Measurements from ENCODE around the gene HOXB1.
"Not testable (repeated sequence)": the region's sequence is repeated elsewhere in the genome, so short reads cannot be mapped to it uniquely, and the experiment has no call there.

HOXB1 gene

DNA sequence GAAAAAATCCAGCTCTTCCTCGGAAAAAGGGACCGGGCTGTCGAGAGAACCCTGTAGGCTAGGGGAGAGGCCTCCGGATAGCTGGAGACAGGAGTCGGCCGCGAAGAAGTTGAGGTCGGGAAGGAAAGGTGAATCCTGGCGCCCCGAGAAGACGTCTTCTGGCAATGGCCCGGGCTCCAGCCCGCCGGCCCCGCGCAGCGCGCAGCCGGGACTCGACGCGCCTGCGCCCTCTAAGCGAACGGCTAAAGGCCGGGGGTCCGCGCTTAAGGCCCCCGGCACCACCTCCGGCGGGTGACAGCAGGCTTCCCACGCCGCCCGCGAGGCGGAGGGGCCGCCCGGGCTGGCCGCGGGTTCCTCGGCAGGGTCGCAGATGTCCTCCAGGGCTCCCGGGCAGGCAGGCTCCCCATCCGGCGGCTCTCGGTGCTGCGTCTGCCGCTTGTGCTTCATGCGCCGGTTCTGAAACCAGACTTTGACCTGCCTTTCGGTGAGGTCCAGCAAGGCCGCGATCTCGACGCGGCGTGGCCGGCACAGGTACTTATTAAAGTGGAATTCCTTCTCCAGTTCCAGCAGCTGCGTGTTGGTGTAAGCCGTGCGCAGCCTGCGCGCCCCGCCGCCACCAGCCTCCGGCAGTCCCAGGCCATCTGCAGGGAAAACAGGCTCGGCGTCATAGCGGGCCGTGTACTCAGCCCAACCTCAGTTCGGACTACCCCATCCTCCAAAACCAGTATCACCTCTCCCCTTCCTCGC, 12.5 kb upstream of the HOXB1 start:
- peak; percentile 43 for DNase-seq (ENCODE audit: low read depth)

GRCh38 chr17:48542698-48543106, 11.9 kb upstream of the HOXB1 start:
- no peak for DNase-seq (ENCODE audit: low read depth)

DNA sequence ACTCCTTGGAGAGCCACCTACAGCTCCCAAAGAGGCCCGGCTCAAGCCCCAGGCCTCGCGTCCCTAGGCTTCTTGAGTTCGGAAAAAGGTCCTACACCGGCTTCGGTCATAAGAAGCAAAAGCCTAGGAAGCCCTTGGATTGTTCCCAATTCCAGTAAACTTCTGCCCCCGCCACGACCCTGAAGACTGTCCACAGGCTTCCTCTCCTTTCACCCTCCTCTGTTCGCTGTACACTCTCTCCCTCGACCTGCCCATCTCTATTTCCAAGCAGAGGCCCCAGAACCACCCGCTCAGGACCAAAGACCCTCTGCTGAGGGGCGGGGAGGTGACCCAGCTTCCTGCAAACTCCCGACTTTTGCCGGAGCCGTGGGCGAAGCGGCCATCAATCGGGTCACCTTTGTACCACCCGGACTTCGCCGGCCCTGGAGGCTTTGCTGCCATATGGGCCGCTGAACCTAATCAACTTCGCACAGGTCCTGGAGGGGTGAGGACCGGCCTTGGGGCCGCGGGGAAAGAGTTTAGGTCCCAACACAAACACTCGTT, 11.4 kb upstream of the HOXB1 start:
- DNase-seq (ENCODE audit: low read depth), result peak; percentile 20

- peak; percentile 37 for DNase-seq (ENCODE audit: low read depth)
Measured at GRCh38 chr17:48541577-48542113, 10.8 kb upstream of the HOXB1 start.

DNA sequence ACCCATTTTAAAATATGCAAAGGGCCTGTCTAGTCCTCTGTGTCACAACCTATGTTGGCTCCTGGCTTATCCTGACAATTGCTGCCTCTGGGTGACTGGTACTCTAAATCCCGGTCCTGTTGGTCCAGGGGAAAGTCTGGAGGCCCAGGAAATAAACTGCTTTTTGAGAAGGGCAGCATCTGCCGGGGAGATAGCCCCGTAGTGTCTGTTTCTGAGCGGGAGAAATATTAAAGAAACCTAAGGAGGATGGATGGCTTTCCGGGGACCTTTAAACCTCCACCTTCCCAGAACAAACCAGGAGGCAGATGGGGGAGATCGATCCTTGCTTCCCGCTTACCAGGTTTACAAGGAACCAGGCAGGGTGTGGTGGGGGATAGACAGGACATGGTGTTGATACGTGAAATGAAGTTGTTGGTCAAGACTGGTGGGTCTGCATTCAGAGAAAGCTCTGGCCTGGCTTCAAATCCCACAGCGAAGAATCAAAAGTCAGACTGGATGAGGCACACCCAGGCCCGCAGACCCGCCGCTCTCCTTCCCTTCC, 10.3 kb upstream of the HOXB1 start:
- no peak for DNase-seq (ENCODE audit: low read depth)

DNA sequence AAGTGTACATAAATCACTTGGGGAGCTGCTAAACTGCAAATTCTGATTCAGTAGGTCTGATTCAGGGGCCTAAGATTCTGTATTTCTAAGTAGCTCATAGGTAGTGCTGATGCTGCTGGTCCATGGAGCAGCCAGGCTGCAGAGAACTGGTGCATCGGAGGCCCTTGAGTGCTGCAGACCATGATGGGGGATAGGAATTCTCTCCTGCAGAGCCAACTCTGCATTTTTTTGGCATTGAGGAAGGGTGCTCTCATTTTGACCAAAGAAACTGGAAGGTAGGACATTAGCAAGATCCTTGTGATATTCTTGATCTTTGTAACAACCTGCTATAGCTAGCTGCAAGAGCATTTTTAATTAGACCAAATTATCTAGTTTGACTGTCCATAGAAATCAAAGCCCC, 9.4 kb upstream of the HOXB1 start:
- no peak for DNase-seq (ENCODE audit: low read depth)

DNA sequence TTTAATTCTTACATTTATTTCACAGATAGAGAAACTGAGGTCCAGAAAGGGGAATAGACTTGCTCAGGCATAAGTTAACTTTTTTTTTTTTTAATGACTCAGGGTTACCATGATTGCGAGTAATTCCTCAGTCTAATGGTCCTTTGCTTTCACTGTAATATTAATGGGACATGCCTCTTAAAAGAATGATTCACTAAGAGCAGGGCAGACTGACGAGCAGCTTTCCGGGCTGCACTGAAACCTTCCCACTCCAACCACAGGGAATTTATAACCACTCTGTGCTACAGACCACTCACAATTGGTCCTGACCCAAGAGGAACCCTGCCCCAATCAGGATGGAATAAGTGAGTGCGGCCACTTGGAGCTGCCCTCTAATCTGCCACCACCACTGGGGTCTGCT, 8.4 kb upstream of the HOXB1 start:
- DNase-seq (ENCODE audit: low read depth), result no peak

GRCh38 chr17:48537316-48537715, 6.5 kb upstream of the HOXB1 start:
- DNase-seq (ENCODE audit: low read depth), result no peak

DNA sequence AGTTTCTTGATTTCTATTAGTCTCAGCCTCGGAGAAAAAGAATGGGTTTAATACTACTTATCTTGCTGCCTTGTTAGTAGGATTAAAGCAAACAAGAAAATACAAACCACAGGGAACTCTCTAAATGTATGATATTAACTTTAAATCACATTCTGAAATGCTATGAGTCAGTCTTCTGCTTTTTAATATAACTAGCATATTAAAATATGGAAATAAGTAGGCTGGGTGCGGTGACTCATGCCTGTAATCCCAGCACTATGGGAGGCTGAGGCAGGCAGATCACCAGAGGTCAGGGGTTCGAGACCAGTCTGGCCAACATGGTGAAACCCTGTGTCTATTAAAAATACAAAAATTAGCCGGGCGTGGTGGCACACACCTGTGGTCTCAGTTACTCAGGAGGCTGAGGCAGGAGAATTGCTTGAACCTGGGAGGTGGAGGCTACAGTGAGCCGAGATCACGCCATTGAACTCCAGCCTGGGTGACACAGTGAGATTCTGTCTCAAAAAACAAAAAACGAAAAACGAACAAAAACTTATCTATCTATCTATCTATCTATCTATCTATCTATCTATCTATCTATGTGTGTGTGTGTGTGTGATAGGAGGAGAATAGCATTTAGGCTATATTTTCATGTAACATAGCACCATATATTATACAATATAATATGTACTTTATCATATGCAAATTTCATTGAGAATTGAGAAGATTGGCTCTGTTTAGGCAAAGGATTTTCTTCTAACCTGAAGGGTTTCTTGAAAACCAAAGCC, 5.2 kb upstream of the HOXB1 start:
- not testable (repeated sequence) for DNase-seq (ENCODE audit: low read depth)

- no peak for DNase-seq (ENCODE audit: low read depth)
Measured at GRCh38 chr17:48532261-48532660, 1.4 kb upstream of the HOXB1 start.

DNA sequence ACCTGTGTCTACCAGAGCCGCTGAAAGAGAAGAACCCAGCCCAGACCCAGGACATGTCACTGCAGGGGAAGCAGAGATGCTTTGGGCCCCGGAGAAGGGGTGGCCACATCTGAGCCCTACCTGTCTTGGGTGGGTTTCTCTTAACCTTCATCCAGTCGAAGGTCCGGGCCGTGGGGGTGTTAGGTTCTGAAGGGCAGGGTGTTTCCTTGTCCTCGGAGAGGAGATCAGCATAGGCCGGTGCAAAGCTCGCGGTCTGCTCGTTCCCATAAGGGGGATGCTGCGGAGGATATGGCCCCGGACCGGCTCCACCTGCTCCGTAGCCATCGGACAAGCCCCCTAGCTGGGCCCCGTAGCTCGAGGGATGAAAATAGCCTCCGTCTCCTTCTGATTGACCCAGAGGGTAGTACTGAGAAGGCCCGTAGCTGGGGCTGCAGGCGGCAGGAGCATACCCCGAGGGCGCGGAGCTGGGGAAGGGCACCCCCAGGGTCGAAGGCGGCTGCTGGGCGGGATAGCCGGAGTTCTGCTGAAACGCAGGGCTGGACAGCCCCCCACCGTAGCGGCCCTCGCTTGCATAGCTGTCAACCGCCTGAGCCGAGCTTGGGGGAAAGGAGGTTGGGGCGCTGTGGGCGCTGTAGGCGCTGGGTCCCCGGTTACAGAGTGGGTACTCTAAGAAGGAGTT, 464 bp downstream of the HOXB1 start:
- DNase-seq (ENCODE audit: low read depth), result no peak

GRCh38 chr17:48529683-48530009, 1.2 kb downstream of the HOXB1 start:
- DNase-seq (ENCODE audit: low read depth), result no peak

DNA sequence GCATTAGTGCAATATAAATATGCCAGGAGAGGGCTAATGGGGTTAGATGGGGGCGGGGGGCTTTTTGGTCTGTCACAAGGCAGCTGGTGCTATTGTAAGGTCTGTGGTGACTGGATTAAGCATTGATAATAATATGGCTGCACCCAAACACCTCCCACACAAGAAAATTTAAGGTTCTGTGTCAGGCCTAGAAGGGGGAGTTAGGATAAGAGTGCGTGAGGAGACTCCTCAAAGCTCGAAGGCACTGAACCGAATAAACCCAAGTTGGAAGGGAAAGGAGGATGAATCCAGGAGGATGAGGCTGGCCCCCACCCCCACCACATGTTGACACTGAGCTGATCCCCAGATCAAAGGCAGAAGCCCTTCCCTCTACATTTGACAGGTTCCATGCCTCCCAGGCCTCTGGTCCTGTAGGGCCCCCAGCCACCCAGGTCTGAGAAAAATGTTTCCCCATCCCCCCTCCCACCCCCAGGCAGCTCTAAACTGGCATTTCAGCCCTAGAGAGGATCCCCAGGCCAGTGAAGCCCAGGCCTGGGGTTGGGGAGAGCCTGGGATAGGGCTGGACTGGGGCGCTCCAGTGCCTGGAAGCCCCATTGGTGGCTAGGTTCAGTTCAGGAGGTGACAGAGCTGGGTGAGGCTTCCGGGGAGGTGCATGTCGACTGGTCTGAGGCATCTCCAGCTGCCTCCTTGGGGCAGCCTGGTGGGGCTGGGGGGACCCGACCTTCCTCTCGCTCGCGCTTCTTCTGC, 1.7 kb downstream of the HOXB1 start:
- no peak for DNase-seq (ENCODE audit: low read depth)

DNA sequence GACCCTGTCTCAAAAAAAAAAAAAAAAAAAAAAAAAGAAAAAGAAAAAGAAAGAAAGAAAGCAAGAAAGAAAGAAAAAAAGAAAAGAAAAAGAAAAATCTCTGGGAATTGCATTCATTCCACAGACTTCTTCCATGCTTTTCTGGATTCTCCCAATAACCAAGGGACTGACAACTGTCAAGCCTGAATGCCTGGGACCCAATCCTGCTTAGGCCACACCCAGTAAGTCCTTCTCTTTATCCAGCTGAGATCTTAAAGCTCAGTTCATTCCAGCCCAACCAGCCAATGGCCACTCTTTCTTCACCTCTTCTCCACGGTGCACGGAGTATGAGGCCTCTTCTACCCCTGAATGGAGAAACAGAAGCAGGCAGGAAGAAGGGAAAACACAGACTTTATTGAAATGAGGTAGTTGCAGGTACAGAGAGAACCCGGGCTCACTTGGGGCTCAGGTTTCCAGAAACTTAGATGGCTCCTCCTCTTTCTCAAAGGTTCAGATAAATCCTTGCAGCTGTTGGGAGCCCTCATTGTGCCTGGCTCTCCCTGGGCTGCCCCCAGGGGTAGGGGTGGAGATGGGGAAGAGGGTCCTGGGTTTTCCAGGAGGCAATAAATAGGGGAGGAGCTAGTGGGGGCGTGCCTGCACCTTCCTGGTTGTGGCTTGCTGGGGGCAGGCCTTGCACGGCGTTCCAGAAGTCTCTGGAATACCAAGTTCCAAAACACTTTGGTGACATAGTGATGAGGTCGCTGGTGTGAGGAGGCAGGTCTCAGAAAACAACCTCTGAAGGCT, 2.5 kb downstream of the HOXB1 start:
- DNase-seq (ENCODE audit: low read depth), result no peak

- no peak for DNase-seq (ENCODE audit: low read depth)
Measured at GRCh38 chr17:48527547-48527932, 3.3 kb downstream of the HOXB1 start.

DNA sequence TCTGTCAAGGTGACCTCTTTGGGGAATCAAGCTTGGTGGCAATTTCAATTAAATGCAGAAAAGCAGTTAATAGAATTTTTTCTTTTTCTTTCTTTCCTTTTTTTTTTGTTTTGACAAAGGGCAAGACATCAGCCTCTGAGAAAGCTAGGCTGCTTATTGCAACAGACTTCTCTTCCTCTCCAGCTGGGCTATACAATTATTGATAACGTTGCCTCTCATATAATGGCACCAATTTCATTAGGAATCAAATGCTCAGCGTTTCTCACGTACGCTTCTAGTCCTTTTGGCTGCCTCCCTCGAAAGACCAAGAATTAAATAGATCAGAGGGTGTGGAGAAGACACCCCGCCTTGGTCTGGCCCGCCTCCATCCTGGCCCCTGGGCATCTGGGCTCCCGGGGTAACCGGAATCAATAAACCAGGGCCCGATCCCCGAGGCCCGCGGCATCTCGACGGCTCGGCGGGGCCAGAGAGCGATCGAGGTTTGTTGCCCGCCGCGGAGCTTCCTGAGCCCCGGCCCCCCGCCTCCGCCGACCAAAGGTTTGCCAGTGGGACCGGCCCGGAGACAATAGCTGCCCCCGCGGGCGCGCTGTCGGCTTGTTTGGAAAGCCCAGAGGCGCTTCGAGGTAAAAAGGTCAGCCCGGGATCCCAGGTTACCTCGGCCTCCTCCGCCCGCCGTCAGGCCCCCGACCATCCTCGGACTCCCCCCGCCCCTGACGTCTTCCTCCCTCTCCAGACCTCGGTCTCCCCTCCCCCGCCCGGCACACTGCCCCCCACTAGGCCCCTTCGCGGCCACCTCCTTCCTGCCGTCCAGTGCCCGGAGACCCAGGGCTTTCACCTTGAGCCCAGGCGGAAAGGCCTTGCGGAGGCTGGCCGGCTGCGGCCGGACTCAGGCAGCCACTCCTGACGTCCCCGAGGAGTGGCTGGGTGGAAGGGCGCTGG, 3.9 kb downstream of the HOXB1 start:
- no peak for DNase-seq (ENCODE audit: low read depth)

GRCh38 chr17:48523010-48523409, 7.8 kb downstream of the HOXB1 start:
- DNase-seq (ENCODE audit: low read depth), result no peak

DNA sequence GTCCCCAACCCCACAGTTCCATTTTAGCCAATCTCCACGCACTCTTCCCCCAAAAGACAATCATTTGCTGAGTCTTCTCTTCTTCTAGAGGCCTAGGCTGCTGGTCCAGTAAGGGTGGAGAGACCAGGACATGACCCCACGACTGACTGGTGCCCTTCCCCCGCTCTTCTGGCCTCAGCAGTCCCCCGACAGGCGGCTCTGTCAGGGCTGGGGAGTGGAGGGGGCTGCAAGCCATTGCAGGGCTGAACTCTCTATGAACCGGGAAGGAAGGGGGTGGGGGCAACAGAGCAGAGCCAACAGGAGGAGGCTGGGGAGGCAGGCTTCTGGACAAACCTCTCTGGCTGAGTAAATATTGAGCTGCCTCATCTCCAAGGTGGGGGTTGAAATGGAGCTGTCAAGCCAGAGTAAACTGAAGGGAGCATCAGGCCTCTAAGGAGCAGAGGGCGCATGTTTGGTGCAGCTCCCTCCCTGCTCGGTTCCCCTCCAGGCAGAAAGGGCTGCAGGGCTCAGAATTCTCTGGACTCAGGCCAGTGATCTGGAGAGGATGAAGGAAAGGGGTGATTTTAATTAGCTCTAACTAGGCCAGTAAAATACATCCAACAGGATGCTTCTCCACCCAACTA, 8.7 kb downstream of the HOXB1 start:
- DNase-seq (ENCODE audit: low read depth), result no peak

DNA sequence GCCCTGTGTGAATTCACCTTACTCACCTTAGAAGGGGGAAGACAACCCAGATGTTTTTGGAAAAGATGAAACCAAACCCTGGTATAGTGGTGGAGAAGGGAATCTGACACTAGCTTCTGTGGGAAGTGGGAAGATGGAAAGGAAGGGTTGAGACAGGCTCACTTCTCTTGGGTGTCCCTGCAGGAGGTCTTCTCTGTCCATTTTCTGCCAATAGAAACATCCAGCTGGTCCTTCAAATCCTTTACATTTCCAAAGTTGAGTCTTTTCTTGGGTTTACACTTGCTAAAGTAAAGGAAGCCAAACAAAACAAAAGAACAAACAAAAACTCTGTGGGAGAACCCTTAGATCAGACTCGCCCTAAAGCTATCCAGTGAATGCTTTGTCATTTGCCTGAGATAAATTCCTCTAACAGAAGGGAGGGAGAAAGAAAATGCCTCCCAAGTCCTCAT, 10.2 kb downstream of the HOXB1 start:
- DNase-seq (ENCODE audit: low read depth), result no peak
